ENCODE results near the gene CBLC.

- TF ChIP-seq, protein P1, sequence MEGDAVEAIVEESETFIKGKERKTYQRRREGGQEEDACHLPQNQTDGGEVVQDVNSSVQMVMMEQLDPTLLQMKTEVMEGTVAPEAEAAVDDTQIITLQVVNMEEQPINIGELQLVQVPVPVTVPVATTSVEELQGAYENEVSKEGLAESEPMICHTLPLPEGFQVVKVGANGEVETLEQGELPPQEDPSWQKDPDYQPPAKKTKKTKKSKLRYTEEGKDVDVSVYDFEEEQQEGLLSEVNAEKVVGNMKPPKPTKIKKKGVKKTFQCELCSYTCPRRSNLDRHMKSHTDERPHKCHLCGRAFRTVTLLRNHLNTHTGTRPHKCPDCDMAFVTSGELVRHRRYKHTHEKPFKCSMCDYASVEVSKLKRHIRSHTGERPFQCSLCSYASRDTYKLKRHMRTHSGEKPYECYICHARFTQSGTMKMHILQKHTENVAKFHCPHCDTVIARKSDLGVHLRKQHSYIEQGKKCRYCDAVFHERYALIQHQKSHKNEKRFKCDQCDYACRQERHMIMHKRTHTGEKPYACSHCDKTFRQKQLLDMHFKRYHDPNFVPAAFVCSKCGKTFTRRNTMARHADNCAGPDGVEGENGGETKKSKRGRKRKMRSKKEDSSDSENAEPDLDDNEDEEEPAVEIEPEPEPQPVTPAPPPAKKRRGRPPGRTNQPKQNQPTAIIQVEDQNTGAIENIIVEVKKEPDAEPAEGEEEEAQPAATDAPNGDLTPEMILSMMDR (IDR thresholded peaks at IDR 0.05), result no peak
- TF ChIP-seq FOXJ3 (CRISPR knock-in tag; IDR thresholded peaks at IDR 0.05; ENCODE audit: borderline replicate concordance), result no peak
- TF ChIP-seq, protein P2, sequence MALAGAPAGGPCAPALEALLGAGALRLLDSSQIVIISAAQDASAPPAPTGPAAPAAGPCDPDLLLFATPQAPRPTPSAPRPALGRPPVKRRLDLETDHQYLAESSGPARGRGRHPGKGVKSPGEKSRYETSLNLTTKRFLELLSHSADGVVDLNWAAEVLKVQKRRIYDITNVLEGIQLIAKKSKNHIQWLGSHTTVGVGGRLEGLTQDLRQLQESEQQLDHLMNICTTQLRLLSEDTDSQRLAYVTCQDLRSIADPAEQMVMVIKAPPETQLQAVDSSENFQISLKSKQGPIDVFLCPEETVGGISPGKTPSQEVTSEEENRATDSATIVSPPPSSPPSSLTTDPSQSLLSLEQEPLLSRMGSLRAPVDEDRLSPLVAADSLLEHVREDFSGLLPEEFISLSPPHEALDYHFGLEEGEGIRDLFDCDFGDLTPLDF (CRISPR knock-in tag; IDR thresholded peaks at IDR 0.05), result no peak
Observed at GRCh38 chr19:44740351-44740824, 37.3 kb upstream of the CBLC start.
